GM12891 (cell line): ENCODE measurements around the gene CCDC88A.

Source experiments
- PAX5 ChIP-seq: IDR thresholded peaks from 2 replicates; pipeline ENCODE4 v1.6.1; 2011; ENCODE audit warnings: low read length, moderate library complexity, mild to moderate bottlenecking; ENCODE audit not compliant: insufficient read depth, severe bottlenecking
- POLR2A ChIP-seq: IDR thresholded peaks from 2 replicates; pipeline ENCODE4 v1.6.1; 2011; ENCODE audit warnings: low read depth, low read length, control low read depth

DNA sequence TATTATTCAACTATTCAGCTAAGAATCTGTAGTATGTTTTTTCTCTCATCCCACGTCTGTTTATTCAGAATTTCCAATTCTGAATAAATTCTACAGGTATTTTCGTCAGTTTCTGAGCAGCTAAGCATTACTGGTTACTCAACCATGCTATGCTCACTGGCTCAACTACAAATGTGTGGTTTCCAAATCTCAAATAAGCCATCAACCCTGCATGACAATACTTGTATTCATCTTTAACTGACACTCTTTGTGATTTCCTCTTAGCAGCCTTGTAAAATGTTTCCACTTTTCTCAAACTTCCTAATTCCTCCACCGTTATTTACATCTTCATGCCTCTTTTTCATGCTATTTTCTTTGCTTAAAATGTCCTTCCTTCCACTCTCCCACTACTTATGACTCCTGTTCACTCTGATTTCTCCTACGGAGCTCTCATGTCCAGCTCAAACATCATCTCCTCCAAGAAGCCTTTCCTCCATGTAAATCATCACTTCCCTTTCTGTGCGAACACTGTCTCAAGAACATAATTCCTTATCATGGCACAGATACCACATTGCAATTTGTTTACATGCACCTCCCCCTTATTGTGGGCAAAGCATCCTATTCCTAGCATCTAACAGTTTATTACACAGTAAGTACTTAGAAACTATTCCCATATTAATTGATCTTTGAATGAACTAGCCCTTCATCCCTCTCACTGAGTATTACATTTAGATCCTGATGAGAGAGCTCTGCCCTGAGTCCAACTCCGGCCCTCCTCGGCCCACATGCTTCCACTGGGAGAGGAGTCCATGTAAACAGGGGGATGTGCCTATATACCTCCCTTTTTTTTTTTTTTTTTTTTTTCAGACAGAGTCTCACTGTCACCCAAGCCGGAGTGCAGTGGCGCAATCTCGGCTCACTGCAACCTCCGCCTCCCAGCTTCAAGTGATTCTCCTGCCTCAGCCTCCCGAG is 10.5 kb downstream of the CCDC88A start:
- TF ChIP-seq POLR2A (no peak), PAX5 (no peak)
